Gastrocnemius medialis (tissue), 4 donors: ENCODE results near the gene GINS1. TPM values are rescaled to one million over a fixed set of nuclear protein-coding genes. Genes with fewer than 3 reads are reported as not detected.

Experiments used
- ATAC-seq, 2 donors: fragments of 150-250 bp; one replicate each; pipeline ENCODE4 v1.9.1; 2016
- DNase-seq, 2 donors: peaks; one replicate each; pipeline ENCODE4 v3.0.0-alpha.2; 2019
- H3K27ac ChIP-seq, 4 donors: fragments of 200-600 bp; sonication (generic); 1 replicate in 1 of 4; 2 replicates in 3 of 4; pipeline ENCODE4 v1.5.1; 2016 to 2018; ENCODE audit warnings: mild to moderate bottlenecking in 2 of 4, moderate library complexity in 1 of 4
- H3K27me3 ChIP-seq, 3 donors: fragments of 200-600 bp; sonication (generic) in 2 of 3; 1 replicate in 1 of 3; 2 replicates in 2 of 3; pipeline versions ENCODE4 v1.5.1 to v1.6.0; 2016 to 2019; ENCODE audit warnings: mild to moderate bottlenecking in 1 of 3, moderate library complexity in 1 of 3
- H3K36me3 ChIP-seq, 2 donors: fragments of 200-600 bp; sonication (generic) in 1 of 2; one replicate each; pipeline ENCODE4 v1.5.1; 2017 to 2018
- H3K4me1 ChIP-seq, 2 donors: fragments of 200-600 bp; sonication (generic) in 1 of 2; one replicate each; pipeline ENCODE4 v1.5.1; 2016 to 2017; ENCODE audit warnings: mild to moderate bottlenecking in 2 of 2
- H3K4me3 ChIP-seq, 4 donors: fragments of 200-600 bp; sonication (generic) in 3 of 4; 1 replicate in 1 of 4; 2 replicates in 3 of 4; pipeline ENCODE4 v1.5.1; 2016 to 2019; ENCODE audit warnings: mild to moderate bottlenecking in 2 of 4
- H3K9me3 ChIP-seq, 3 donors: fragments of 200-600 bp; sonication (generic) in 2 of 3; 1 replicate in 1 of 3; 2 replicates in 2 of 3; pipeline ENCODE4 v1.5.1; 2016 to 2019
- POLR2A ChIP-seq, 2 donors: fragments of 450-650 bp; IDR thresholded peaks; one replicate each; pipeline ENCODE4 v1.6.1; 2017; ENCODE audit warnings: antibody characterized with exemption in 2 of 2, mild to moderate bottlenecking in 2 of 2, moderate library complexity in 2 of 2
- in situ Hi-C, 4 donors: fragments of 200-750 bp; cut with MboI; loops; one replicate each; pipeline versions ENCODE4 v1.15.0 to v1.8.0; 2017; ENCODE audit warnings: low sequenced_read_pairs in 4 of 4
- intact Hi-C: fragments of 100-400 bp; cut with DNase I; formaldehyde crosslinking; loops from one replicate; pipeline ENCODE4 v1.15.1; 2023; ENCODE audit warnings: low total_unique reads
- total RNA-seq, 4 donors: library from RNA; depleted of rRNA; stranded (reverse); fragments of >200 nt; gene quantifications; one replicate each; pipeline versions ENCODE4 v1.1.0 to v1.2.3, GENCODE V29; 2016
- TF ChIP-seq, protein P1 (sequence below), 5 experiments: fragments of 450-650 bp in 3 of 5; fragments of 200-600 bp in 2 of 5; sonication (generic) in 2 of 5; IDR thresholded peaks in 4 of 5; conservative IDR thresholded peaks in 1 of 5; 1 replicate in 4 of 5; 2 replicates in 1 of 5; pipeline ENCODE4 v1.5.1; 2016 to 2019; ENCODE audit warnings: antibody characterized with exemption in 5 of 5, mild to moderate bottlenecking in 3 of 5, moderate library complexity in 3 of 5

The GINS1 gene
- total RNA-seq, 4 donors from 2014 or later = 0.07 to 0.20 TPM; not detected in 2

GRCh38 chr20:25369971-25370370 is 37.5 kb upstream of the GINS1 start:
- DNase-seq (no peak), ATAC-seq (no peak)
- Histone ChIP-seq H3K4me3 (no peak overlapping the region), H3K27ac (no peak overlapping the region), H3K9me3 (no peaks in the 10 kb centered on the region), H3K36me3 (no peaks in the 10 kb centered on the region), H3K4me1 (no peaks in the 10 kb centered on the region), H3K27me3 (no peaks in the 10 kb centered on the region)
- in situ Hi-C loops = loop anchor here in 2 of 4 donors (10.0 to 25.0 kb wide), 2 partner anchors 65 to 92 kb away; no protein-coding TSS in a partner anchor
- TF ChIP-seq POLR2A (IDR thresholded peaks at IDR 0.05) = no peak
- TF ChIP-seq, protein P1, sequence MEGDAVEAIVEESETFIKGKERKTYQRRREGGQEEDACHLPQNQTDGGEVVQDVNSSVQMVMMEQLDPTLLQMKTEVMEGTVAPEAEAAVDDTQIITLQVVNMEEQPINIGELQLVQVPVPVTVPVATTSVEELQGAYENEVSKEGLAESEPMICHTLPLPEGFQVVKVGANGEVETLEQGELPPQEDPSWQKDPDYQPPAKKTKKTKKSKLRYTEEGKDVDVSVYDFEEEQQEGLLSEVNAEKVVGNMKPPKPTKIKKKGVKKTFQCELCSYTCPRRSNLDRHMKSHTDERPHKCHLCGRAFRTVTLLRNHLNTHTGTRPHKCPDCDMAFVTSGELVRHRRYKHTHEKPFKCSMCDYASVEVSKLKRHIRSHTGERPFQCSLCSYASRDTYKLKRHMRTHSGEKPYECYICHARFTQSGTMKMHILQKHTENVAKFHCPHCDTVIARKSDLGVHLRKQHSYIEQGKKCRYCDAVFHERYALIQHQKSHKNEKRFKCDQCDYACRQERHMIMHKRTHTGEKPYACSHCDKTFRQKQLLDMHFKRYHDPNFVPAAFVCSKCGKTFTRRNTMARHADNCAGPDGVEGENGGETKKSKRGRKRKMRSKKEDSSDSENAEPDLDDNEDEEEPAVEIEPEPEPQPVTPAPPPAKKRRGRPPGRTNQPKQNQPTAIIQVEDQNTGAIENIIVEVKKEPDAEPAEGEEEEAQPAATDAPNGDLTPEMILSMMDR (IDR thresholded peaks at IDR 0.05 in 4 of 5, conservative IDR thresholded peaks at IDR 0.05 in 1 of 5) = no peak
- intact Hi-C loops = no loop called here

DNA sequence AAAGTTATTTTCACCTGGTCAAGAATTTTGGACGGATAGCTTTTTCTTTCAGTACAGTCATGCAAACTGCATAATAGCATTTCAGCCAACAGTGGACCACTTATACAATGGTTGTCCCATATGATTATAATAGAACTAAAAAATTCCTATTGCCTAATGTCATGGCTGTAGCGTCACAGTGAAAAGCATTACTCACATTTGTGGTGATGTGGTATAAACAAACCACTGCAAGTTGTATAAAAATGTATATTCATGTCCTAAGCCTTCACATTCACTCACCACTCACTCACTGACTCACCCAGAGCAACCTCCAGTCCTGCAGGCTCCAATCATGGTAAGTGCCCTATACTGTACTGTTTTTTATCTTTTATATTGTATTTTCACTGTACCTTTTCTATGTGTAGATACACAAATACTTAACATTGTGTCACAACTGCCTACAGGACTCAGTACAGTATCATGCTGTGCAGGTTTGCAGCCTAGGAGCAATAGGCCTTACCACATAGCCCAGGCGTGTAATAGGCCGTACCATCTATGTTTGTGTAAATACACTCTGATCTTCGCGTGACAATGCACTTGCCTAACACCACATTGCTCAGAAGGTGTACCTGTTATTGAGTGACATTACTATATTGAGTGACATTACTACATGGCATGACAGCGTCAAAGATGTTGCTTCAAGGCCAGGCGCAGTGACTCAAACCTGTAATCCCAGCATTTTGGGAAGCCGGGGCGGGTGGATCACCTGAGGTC is 34.7 kb upstream of the GINS1 start:
- Histone ChIP-seq H3K4me1 (no peaks in the 10 kb centered on the region), H3K9me3 (no peaks in the 10 kb centered on the region), H3K27ac (no peak overlapping the region), H3K36me3 (no peaks in the 10 kb centered on the region), H3K27me3 (no peaks in the 10 kb centered on the region), H3K4me3 (no peak overlapping the region)
- ATAC-seq (no peak), DNase-seq (no peak)
- in situ Hi-C loops = loop anchor here in 2 of 4 donors (10.0 to 25.0 kb wide), 2 partner anchors 62 to 90 kb away; no protein-coding TSS in a partner anchor
- TF ChIP-seq POLR2A (IDR thresholded peaks at IDR 0.05) = no peak
- TF ChIP-seq, protein P1 (IDR thresholded peaks at IDR 0.05 in 4 of 5, conservative IDR thresholded peaks at IDR 0.05 in 1 of 5) = no peak
- intact Hi-C loops = no loop called here

- in situ Hi-C loops = loop anchor here in 3 of 4 donors (10.0 to 25.0 kb wide), 4 partner anchors 60 to 312 kb away; partner anchors contain the start of gene ZNF337 (in 1 of the 3)
Measured at GRCh38 chr20:25374842-25375241, 32.6 kb upstream of the GINS1 start.

GRCh38 chr20:25376236-25376635 is 31.2 kb upstream of the GINS1 start:
- Histone ChIP-seq H3K27me3 (no peaks in the 10 kb centered on the region), H3K9me3 (no peaks in the 10 kb centered on the region), H3K4me3 (no peak overlapping the region), H3K4me1 (no peaks in the 10 kb centered on the region), H3K36me3 (no peaks in the 10 kb centered on the region), H3K27ac (no peak overlapping the region)
- no peak for ATAC-seq
- DNase-seq = no peak
- intact Hi-C loops = no loop called here
- TF ChIP-seq POLR2A (IDR thresholded peaks at IDR 0.05) = no peak
- TF ChIP-seq, protein P1 (IDR thresholded peaks at IDR 0.05 in 4 of 5, conservative IDR thresholded peaks at IDR 0.05 in 1 of 5) = no peak
- in situ Hi-C loops = loop anchor here in 2 of 4 donors (10.0 to 25.0 kb wide), 3 partner anchors 59 to 311 kb away; partner anchors contain the start of gene ZNF337 (in 1 of the 2)

More at GRCh38 chr20:25374842-25375241, 32.6 kb upstream of the GINS1 start:
- ATAC-seq (no peak), DNase-seq (no peak)
- no peaks in the 10 kb centered on the region for H3K27me3 ChIP-seq
- intact Hi-C loops = no loop called here
- no peaks in the 10 kb centered on the region for H3K9me3 ChIP-seq
- TF ChIP-seq POLR2A (IDR thresholded peaks at IDR 0.05) = no peak
- TF ChIP-seq, protein P1 (IDR thresholded peaks at IDR 0.05 in 4 of 5, conservative IDR thresholded peaks at IDR 0.05 in 1 of 5) = no peak
- H3K4me3 ChIP-seq = no peak overlapping the region
- H3K4me1 ChIP-seq = no peaks in the 10 kb centered on the region
- H3K27ac ChIP-seq = no peak overlapping the region
- no peaks in the 10 kb centered on the region for H3K36me3 ChIP-seq
